ENCODE measurements around the gene SEC22A. TPM values are rescaled to one million over a fixed set of nuclear protein-coding genes. Genes with fewer than 3 reads are reported as not detected.

The SEC22A gene
- polyA plus RNA-seq, 1 of the 3 experiments (the other 2 are of a cell fraction): 13.0 TPM

- POLR2A ChIA-PET: no interaction called here
- WGBS (ENCODE audit: low lambda C conversion rate): 88% methylated on average over 4 of the region's 4 CpGs
- TF ChIP-seq NRF1 (IDR thresholded peaks at IDR 0.05; ENCODE audit: low read depth, low read length): no peak
- TF ChIP-seq POLR2AphosphoS5 (IDR thresholded peaks at IDR 0.05; ENCODE audit: low read depth, low read length): no peak
- TF ChIP-seq NFIC (IDR thresholded peaks at IDR 0.05; ENCODE audit: borderline replicate concordance): no peak
- no peak for TF ChIP-seq RAD21 (IDR thresholded peaks at IDR 0.05; ENCODE audit: low read length)
- TF ChIP-seq CHD2 (IDR thresholded peaks at IDR 0.05; ENCODE audit: low read length, partially characterized antibody): no peak
- TF ChIP-seq FOSL2 (IDR thresholded peaks at IDR 0.05; ENCODE audit: borderline replicate concordance, low read depth): no peak
- no peak for TF ChIP-seq GABPA (IDR thresholded peaks at IDR 0.05; ENCODE audit: low read depth)
- TF ChIP-seq TCF12 (IDR thresholded peaks at IDR 0.05): no peak
- TF ChIP-seq FOXJ3 (CRISPR knock-in tag; IDR thresholded peaks at IDR 0.05): no peak
- TF ChIP-seq MAX (IDR thresholded peaks at IDR 0.05; ENCODE audit: low read depth): no peak
- no peak for TF ChIP-seq USF2 (IDR thresholded peaks at IDR 0.05; ENCODE audit: borderline replicate concordance, low read depth, low read length)
- no peak for TF ChIP-seq YY1 (IDR thresholded peaks at IDR 0.05; ENCODE audit: low read depth)
- no peak for TF ChIP-seq EZH2phosphoT487 (IDR thresholded peaks at IDR 0.05; ENCODE audit: borderline replicate concordance, low read depth)
- TF ChIP-seq SMC3 (IDR thresholded peaks at IDR 0.05; ENCODE audit: low read depth, low read length): no peak
- no peak for TF ChIP-seq IRF3 (IDR thresholded peaks at IDR 0.05; ENCODE audit: low read depth, low read length)
- TF ChIP-seq JUND (IDR thresholded peaks at IDR 0.05): no peak
- no peak for TF ChIP-seq RXRA (IDR thresholded peaks at IDR 0.05; ENCODE audit: borderline replicate concordance, low read depth)
- no peak for TF ChIP-seq MEF2A (IDR thresholded peaks at IDR 0.05; ENCODE audit: borderline replicate concordance, low read depth)
Measured at GRCh38 chr3:123158330-123158729, 43.4 kb upstream of the SEC22A start.

More at GRCh38 chr3:123158330-123158729, 43.4 kb upstream of the SEC22A start:
- Histone ChIP-seq H3K79me2 (ENCODE audit: insufficient read depth) (no peaks in the 10 kb centered on the region), H3K9ac (no peak overlapping the region), H3K9me2 (no peaks in the 10 kb centered on the region), H3K9me3 (no peaks in the 10 kb centered on the region), H4K20me1 (ENCODE audit: insufficient read depth) (no peaks in the 10 kb centered on the region), H3K4me1 (ENCODE audit: control insufficient read depth in 1 of 2, insufficient read depth in 2 of 2, low read depth in 1 of 2, low read length in 1 of 2) (peaks cover 0 to 21% of the 10 kb centered on the region in 2 experiments; a peak in 1 of 4 replicates), H3K4me3 (ENCODE audit: low read depth in 2 of 2, low read length in 1 of 2) (no peak overlapping the region), H3K27ac (ENCODE audit: low read depth in 2 of 2, low read length in 1 of 2) (no peak overlapping the region), H3F3A (replicated peaks; ENCODE audit: insufficient read depth) (no peaks in the 10 kb centered on the region), H3K4me2 (no peak overlapping the region), H3K27me3 (ENCODE audit: insufficient read depth) (no peaks in the 10 kb centered on the region), H3K36me3 (replicated peaks in 1 of 2; ENCODE audit: control insufficient read depth in 1 of 2, insufficient read depth in 2 of 2, low read length in 1 of 2) (peaks cover 18 to 38% of the 10 kb centered on the region in 2 experiments), H2AFZ (ENCODE audit: low read depth) (no peak overlapping the region)
- peak; percentile 19 for DNase-seq
- CTCF ChIA-PET: interaction anchor here (1.2 to 1.5 kb wide), 2 partner anchors 100 to 128 kb away, joined by 3 read pairs; no protein-coding TSS in a partner anchor

Data from SK-N-SH (cell line).